ENCODE results near the gene PAF1. TPM values are rescaled to one million over a fixed set of nuclear protein-coding genes. Genes with fewer than 3 reads are reported as not detected.
"Not testable (repeated sequence)": the region's sequence is repeated elsewhere in the genome, so short reads cannot be mapped to it uniquely, and the experiment has no call there.

Gene PAF1
- total RNA-seq, 4 donors from 2014 or later: 22.2 to 47.3 (median 37.7) TPM

DNA sequence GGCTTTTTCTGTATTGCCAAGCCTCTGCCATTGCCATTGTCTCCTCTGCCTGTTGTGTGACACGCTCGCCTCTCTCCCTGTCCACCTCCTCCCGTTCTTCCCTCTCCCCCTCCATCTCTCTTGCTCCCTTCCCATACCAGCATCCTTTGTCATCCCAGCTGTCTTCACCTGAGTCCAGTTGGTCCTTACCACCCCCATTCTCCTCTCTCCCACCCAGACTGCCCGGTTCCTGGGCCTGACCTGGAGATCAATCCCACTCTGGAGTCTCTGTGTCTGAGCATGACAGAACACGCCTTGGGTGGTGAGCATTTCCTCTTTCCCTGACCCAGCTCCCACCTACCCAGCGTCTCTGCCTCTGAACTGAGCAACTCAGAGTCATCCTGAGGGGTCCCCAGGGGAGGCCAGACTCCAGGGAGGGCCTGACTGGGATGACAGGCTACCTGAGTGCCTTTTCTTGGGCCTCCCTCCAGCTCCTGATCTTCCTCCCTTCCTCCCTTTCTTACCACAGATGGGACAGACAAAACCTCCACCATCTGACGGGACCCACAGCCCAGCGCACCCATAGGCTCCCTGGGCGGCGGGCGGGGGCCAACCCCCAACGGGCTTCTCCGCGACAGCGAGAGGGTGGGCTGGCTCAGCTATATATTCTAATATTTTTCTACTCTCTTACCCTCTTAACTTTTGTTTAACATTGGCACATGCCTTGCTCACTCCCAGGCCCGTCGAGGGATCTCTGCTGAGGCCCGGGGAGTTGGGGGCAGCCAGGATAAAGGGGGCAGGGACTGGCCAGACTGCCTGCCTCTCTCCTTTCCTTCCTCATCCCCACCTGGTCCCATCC is 7.7 kb downstream of the PAF1 start:
- no peaks in the 10 kb centered on the region for H3K27me3 ChIP-seq
- H3K27ac ChIP-seq: no peak overlapping the region
- peaks cover 0 to 90% (median 0%) of the 10 kb centered on the region in 3 donors for H3K36me3 ChIP-seq
- no peak overlapping the region for H3K4me3 ChIP-seq
- DNase-seq: no peak
- TF ChIP-seq POLR2A (IDR thresholded peaks at IDR 0.05): no peak
- TF ChIP-seq, protein P1, sequence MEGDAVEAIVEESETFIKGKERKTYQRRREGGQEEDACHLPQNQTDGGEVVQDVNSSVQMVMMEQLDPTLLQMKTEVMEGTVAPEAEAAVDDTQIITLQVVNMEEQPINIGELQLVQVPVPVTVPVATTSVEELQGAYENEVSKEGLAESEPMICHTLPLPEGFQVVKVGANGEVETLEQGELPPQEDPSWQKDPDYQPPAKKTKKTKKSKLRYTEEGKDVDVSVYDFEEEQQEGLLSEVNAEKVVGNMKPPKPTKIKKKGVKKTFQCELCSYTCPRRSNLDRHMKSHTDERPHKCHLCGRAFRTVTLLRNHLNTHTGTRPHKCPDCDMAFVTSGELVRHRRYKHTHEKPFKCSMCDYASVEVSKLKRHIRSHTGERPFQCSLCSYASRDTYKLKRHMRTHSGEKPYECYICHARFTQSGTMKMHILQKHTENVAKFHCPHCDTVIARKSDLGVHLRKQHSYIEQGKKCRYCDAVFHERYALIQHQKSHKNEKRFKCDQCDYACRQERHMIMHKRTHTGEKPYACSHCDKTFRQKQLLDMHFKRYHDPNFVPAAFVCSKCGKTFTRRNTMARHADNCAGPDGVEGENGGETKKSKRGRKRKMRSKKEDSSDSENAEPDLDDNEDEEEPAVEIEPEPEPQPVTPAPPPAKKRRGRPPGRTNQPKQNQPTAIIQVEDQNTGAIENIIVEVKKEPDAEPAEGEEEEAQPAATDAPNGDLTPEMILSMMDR (IDR thresholded peaks at IDR 0.05): no peak
- no peaks in the 10 kb centered on the region for H3K9me3 ChIP-seq
- H3K4me1 ChIP-seq: no peaks in the 10 kb centered on the region

DNA sequence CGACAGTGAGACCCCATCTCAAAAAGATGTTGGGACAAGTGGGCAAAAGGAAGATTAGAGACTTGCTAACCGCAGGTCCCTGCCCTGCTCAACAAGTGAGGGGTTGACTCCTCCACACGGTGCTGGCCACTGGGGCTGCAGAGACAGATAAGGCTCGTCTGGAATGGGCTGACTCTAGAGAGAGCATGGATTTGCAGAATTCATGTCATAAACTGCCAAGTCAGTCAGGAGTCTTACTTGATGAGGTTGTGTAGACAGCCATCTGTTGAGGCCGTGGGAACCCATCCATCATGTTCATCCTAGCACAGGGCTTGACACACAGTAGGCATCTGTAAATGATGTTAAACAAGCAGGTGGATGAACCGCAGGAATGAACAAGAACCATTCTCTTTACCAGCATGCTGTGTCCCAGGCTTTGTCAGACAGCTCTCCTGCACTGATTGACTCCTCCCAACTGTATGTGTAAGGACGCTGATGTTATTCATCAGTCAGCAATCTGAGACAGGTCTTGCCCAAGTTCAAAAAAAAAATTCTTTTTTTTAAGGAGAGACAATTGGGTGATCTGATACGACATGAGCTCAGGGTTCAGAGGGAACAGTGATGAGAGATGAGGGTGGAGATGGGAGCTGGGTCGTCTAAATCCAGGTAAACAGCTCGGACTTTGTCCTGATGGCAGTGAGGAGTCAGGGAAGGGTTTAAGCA is 8.8 kb downstream of the PAF1 start:
- H3K9me3 ChIP-seq: no peaks in the 10 kb centered on the region
- no peak overlapping the region for H3K27ac ChIP-seq
- H3K27me3 ChIP-seq: no peaks in the 10 kb centered on the region
- no peaks in the 10 kb centered on the region for H3K4me1 ChIP-seq
- TF ChIP-seq, protein P1 (IDR thresholded peaks at IDR 0.05): no peak
- no peak for DNase-seq
- peaks cover 0 to 90% (median 0%) of the 10 kb centered on the region in 3 donors for H3K36me3 ChIP-seq
- no peak overlapping the region for H3K4me3 ChIP-seq

DNA sequence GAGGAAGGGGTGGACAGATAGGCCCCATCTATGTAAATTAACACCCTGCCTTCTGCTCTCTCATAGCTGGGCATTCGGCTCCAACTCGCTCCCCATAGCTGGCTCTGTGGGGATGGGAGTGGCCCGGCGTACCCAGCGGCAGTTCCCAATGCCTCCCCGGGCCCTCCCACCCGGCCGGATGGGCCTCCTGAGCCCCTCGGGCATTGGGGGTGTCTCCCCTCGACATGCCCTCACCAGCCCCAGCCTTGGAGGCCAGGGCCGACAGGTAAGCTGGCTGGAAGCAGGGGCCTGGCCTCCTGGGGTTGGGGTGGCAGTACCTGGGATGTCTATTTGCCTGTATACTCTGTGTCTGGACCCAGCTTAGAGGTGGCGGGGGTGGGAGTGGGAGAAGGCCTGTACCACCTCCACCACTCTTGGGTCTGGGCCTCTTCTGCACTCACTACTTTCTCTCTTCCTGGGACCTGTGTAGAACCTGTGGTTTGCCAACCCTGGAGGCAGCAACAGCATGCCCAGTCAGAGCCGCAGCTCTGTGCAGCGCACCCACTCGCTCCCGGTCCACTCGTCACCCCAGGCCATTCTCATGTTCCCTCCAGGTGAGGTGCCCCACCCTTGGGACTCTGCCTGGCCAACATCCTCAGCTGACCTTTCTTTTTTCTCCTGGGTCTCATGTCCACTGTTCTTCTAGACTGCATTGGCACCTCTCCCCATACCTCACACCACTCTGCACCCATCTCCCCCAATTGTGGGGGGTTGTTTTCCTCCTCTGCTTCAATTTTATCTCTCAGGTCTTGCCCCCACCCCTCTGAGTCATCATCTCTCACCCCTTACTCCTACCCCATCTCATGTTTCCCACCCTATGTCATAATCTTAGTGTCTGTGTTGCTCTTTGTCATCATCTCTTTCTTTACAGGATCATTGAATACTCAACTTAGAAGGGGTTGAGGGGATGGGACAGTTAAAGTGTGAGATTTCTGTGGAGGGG is 10.1 kb downstream of the PAF1 start:
- Histone ChIP-seq H3K9me3 (no peaks in the 10 kb centered on the region), H3K27ac (no peak overlapping the region), H3K4me1 (no peaks in the 10 kb centered on the region), H3K36me3 (peaks cover 0 to 92% (median 0%) of the 10 kb centered on the region in 3 donors), H3K27me3 (no peaks in the 10 kb centered on the region), H3K4me3 (no peak overlapping the region)
- TF ChIP-seq, protein P1 (IDR thresholded peaks at IDR 0.05): no peak
- TF ChIP-seq POLR2A (IDR thresholded peaks at IDR 0.05): no peak
- no peak for DNase-seq

DNA sequence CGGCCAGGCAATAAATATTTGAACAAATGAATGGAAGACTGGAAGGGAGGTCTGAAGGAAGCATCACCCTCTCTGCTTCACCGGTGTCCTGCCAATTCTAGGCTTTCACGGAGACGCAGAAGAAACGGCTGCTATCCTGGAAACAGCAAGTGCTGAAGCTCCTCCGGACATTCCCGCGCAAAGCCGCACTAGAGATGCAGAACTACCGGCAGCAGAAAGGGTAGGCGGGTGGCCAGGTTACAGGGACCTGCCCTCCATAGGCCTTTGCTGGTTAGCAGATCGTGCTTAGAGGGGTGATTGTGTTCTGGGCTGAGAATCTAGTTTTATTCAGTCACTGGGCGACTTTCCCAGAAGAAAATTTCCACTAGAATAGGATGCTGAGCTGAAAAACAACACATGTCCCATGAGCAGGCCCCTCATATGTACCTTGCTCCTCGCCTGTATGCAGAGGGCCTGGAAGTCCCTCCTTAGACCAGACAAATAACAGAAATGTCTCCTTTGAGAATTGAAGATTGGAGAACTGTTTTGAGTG is 11.0 kb downstream of the PAF1 start:
- Histone ChIP-seq H3K27me3 (no peaks in the 10 kb centered on the region), H3K27ac (no peak overlapping the region), H3K4me1 (no peaks in the 10 kb centered on the region), H3K9me3 (no peaks in the 10 kb centered on the region), H3K4me3 (no peak overlapping the region), H3K36me3 (peaks cover 0 to 92% (median 0%) of the 10 kb centered on the region in 3 donors)
- no peak for DNase-seq
- TF ChIP-seq POLR2A (IDR thresholded peaks at IDR 0.05): no peak
- TF ChIP-seq, protein P1 (IDR thresholded peaks at IDR 0.05): no peak

DNA sequence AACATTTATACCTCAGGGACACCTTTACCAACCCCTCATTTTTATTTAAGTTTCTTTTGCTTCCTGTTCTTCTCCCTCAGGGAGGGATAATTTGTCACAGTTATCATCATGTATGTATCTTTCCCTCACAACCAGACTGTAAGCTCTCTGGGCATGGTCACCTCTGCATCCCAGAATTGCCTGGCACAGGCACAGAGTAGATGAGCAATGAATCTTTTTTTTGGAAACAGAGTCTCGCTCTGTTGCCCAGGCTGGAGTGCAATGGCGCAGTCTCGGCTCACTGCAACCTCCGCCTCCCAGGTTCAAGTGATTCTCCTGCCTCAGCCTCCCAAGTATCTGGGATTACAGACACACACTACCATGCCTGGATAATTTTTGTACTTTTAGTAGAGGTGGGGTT is 11.5 kb downstream of the PAF1 start:
- peaks cover 0 to 94% (median 0%) of the 10 kb centered on the region in 3 donors for H3K36me3 ChIP-seq
- H3K9me3 ChIP-seq, H3K4me3 ChIP-seq, H3K27me3 ChIP-seq, DNase-seq, H3K27ac ChIP-seq, H3K4me1 ChIP-seq: not testable (repeated sequence)

All from Peyer's patch (tissue), 4 donors.